WTC11 (cell line): ENCODE data around the gene TRAPPC4. TPM values are rescaled to one million over a fixed set of nuclear protein-coding genes. Genes with fewer than 3 reads are reported as not detected.

Source experiments
- ATAC-seq: fragments of 200-7000 bp; cut with Tn5 transposase; 2 replicates; pipeline ENCODE4 v1.10.0; 2021; ENCODE audit warnings: mild to moderate bottlenecking, moderate library complexity
- CTCF ChIA-PET: fragments of 300-600 bp; sonication (Branson Sonifier 250); formaldehyde crosslinking; loops from one replicate; lab custom pipeline; 2021; ENCODE audit warnings: antibody characterized with exemption; lab: Charles Lee
- POLR2A ChIA-PET: fragments of 350-600 bp; sonication (Branson Sonifier 250); formaldehyde crosslinking; loops from one replicate; lab custom pipeline; 2021; ENCODE audit warnings: antibody characterized with exemption; lab: Charles Lee
- DNase-seq: peaks from one replicate; pipeline ENCODE4 v3.0.0; 2021; ENCODE audit warnings: low spot score
- H3K27ac Mint-ChIP-seq: 2 replicates; pipeline ENCODE4 v1.8.0; 2021; ENCODE audit warnings: mixed read lengths
- H3K27me3 Mint-ChIP-seq: 2 replicates; pipeline ENCODE4 v1.8.0; 2021; ENCODE audit warnings: low read depth, mild to moderate bottlenecking, moderate library complexity, mixed read lengths
- H3K36me3 Mint-ChIP-seq: 2 replicates; pipeline ENCODE4 v1.8.0; 2021; ENCODE audit warnings: mixed read lengths
- H3K4me1 Mint-ChIP-seq: 2 replicates; pipeline ENCODE4 v1.8.0; 2022; ENCODE audit warnings: mixed read lengths
- H3K4me3 Mint-ChIP-seq: 2 replicates; pipeline ENCODE4 v1.8.0; 2021; ENCODE audit warnings: mild to moderate bottlenecking, moderate library complexity, mixed read lengths
- H3K9me3 Mint-ChIP-seq: 2 replicates; pipeline ENCODE4 v1.8.0; 2021; ENCODE audit warnings: mixed read lengths
- CBFB ChIP-seq: sonication (generic); formaldehyde crosslinking; IDR thresholded peaks from 2 replicates; pipeline ENCODE4 v1.8.1; 2022; ENCODE audit warnings: mild to moderate bottlenecking, low read depth, missing genetic modification reagents
- CTCF ChIP-seq: fragments of 200-600 bp; IDR thresholded peaks from 2 replicates; pipeline ENCODE4 v1.8.0; 2022; ENCODE audit warnings: antibody characterized with exemption
- E2F1 ChIP-seq: sonication (generic); formaldehyde crosslinking; IDR thresholded peaks from 2 replicates; pipeline ENCODE4 v1.8.0; 2022; ENCODE audit warnings: mild to moderate bottlenecking, missing genetic modification reagents
- ERG ChIP-seq: fragments of 250-450 bp; sonication (Bioruptor Pico); IDR thresholded peaks from 2 replicates; pipeline ENCODE4 v1.8.0; 2021; ENCODE audit warnings: mild to moderate bottlenecking
- FOXP4 ChIP-seq: sonication (generic); formaldehyde crosslinking; IDR thresholded peaks from 2 replicates; pipeline ENCODE4 v1.8.0; 2022; ENCODE audit warnings: mild to moderate bottlenecking, missing genetic modification reagents
- GTF2I ChIP-seq: fragments of 250-450 bp; sonication (Bioruptor Pico); conservative IDR thresholded peaks from 2 replicates; pipeline ENCODE4 v1.4.0; 2021; ENCODE audit warnings: mild to moderate bottlenecking
- KAT7 ChIP-seq: sonication (generic); formaldehyde crosslinking; IDR thresholded peaks from 2 replicates; pipeline ENCODE4 v1.8.1; 2023; ENCODE audit warnings: missing genetic modification reagents, mild to moderate bottlenecking, borderline replicate concordance
- MYBL2 ChIP-seq: sonication (generic); formaldehyde crosslinking; IDR thresholded peaks from 2 replicates; pipeline ENCODE4 v1.8.1; 2023; ENCODE audit warnings: mild to moderate bottlenecking, moderate library complexity, missing genetic modification reagents
- OVOL2 ChIP-seq: fragments of 250-450 bp; sonication (Bioruptor Pico); IDR thresholded peaks from 2 replicates; pipeline ENCODE4 v1.9.0; 2021; ENCODE audit warnings: mild to moderate bottlenecking, borderline replicate concordance
- RELA ChIP-seq: sonication (generic); formaldehyde crosslinking; IDR thresholded peaks from 2 replicates; pipeline ENCODE4 v1.8.1; 2022; ENCODE audit warnings: missing genetic modification reagents, mild to moderate bottlenecking, borderline replicate concordance
- SMAD4 ChIP-seq: sonication (generic); formaldehyde crosslinking; IDR thresholded peaks from 2 replicates; pipeline ENCODE4 v1.8.0; 2022; ENCODE audit warnings: mild to moderate bottlenecking, missing genetic modification reagents
- TP53 ChIP-seq: sonication (generic); formaldehyde crosslinking; IDR thresholded peaks from 2 replicates; pipeline ENCODE4 v1.8.1; 2023; ENCODE audit warnings: mild to moderate bottlenecking, missing genetic modification reagents
- USF1 ChIP-seq: sonication (generic); formaldehyde crosslinking; IDR thresholded peaks from 2 replicates; pipeline ENCODE4 v1.8.0; 2022; ENCODE audit warnings: mild to moderate bottlenecking, missing genetic modification reagents
- ZBTB21 ChIP-seq: sonication (generic); formaldehyde crosslinking; IDR thresholded peaks from 2 replicates; pipeline ENCODE4 v1.8.1; 2023; ENCODE audit warnings: mild to moderate bottlenecking, missing genetic modification reagents, borderline replicate concordance
- ZBTB43 ChIP-seq: sonication (generic); formaldehyde crosslinking; IDR thresholded peaks from 2 replicates; pipeline ENCODE4 v1.8.1; 2023; ENCODE audit warnings: mild to moderate bottlenecking, missing genetic modification reagents
- ZNF396 ChIP-seq: fragments of 250-450 bp; sonication (Bioruptor Pico); IDR thresholded peaks from 2 replicates; pipeline ENCODE4 v1.8.0; 2021; ENCODE audit warnings: mild to moderate bottlenecking, moderate library complexity, borderline replicate concordance
- ZNF425 ChIP-seq: fragments of 250-450 bp; sonication (Bioruptor Pico); conservative IDR thresholded peaks from 2 replicates; pipeline ENCODE4 v1.9.0; 2021; ENCODE audit warnings: mild to moderate bottlenecking
- ZNF671 ChIP-seq: fragments of 250-450 bp; sonication (Bioruptor Pico); IDR thresholded peaks from 2 replicates; pipeline ENCODE4 v1.8.0; 2021; ENCODE audit warnings: mild to moderate bottlenecking
- total RNA-seq: library from RNA; stranded (reverse); gene quantifications from 3 replicates; pipeline ENCODE4 v1.2.3, GENCODE V29; 2021

Gene TRAPPC4
- total RNA-seq, 1 experiment from 2014 or later: 75.7 TPM

- no peak for TF ChIP-seq USF1
- TF ChIP-seq ZBTB21 (CRISPR knock-in tag): no peak
Measured at GRCh38 chr11:118971646-118972045, 46.9 kb upstream of the TRAPPC4 start, which contains the start of gene FOXR1 (continued).

GRCh38 chr11:118973985-118974384 lies 44.6 kb upstream of the TRAPPC4 start:
- no peak overlapping the region for H3K27ac Mint-ChIP-seq
- no peaks in the 10 kb centered on the region for H3K4me1 Mint-ChIP-seq
- H3K4me3 Mint-ChIP-seq: no peak overlapping the region
- ATAC-seq (no peak), DNase-seq (no peak)
- no peaks in the 10 kb centered on the region for H3K36me3 Mint-ChIP-seq
- H3K27me3 Mint-ChIP-seq: peaks cover 2% of the 10 kb centered on the region; the same call in 1 of the 2 replicates
- ChIA-PET CTCF (interaction anchor here (1.5 kb wide), 1 partner anchor 315 kb away, joined by 4 read pairs; no protein-coding TSS in a partner anchor), POLR2A (no interaction called here)
- H3K9me3 Mint-ChIP-seq: peaks cover 5% of the 10 kb centered on the region; the same call in 1 of the 2 replicates
- TF ChIP-seq SMAD4 (CRISPR knock-in tag) (no peak), ZNF671 (CRISPR knock-in tag) (no peak), GTF2I (CRISPR knock-in tag) (no peak), RELA (no peak), CTCF (no peak), MYBL2 (CRISPR knock-in tag) (no peak), TP53 (CRISPR knock-in tag) (no peak)

GRCh38 chr11:118975771-118976709 lies 42.5 kb upstream of the TRAPPC4 start:
- H3K27ac Mint-ChIP-seq: no peak overlapping the region
- CTCF ChIA-PET: no interaction called here
- H3K4me1 Mint-ChIP-seq: peaks cover 12% of the 10 kb centered on the region
- no peak overlapping the region for H3K4me3 Mint-ChIP-seq
- TF ChIP-seq ERG (CRISPR knock-in tag) (no peak), E2F1 (CRISPR knock-in tag) (no peak), ZNF396 (CRISPR knock-in tag) (no peak), FOXP4 (CRISPR knock-in tag) (no peak), ZNF425 (CRISPR knock-in tag) (no peak), MYBL2 (CRISPR knock-in tag) (no peak), ZBTB43 (no peak), RELA (no peak), OVOL2 (CRISPR knock-in tag) (no peak), KAT7 (CRISPR knock-in tag) (no peak), CBFB (CRISPR knock-in tag) (no peak)
- DNase-seq (no peak), ATAC-seq (no peak)
- POLR2A ChIA-PET: no interaction called here
- peaks cover 8% of the 10 kb centered on the region for H3K27me3 Mint-ChIP-seq
- no peaks in the 10 kb centered on the region for H3K36me3 Mint-ChIP-seq
- no peaks in the 10 kb centered on the region for H3K9me3 Mint-ChIP-seq
